HG03139 (cell line): Measurements from ENCODE around the gene RIMBP3B.
"Not testable (repeated sequence)": the region's sequence is repeated elsewhere in the genome, so short reads cannot be mapped to it uniquely, and the experiment has no call there.

Experiments used
- ATAC-seq: cut with Tn5 transposase; IDR thresholded peaks from one replicate; pipeline ENCODE4 v1.9.1; 2021; ENCODE audit not compliant: unreplicated experiment

Gene RIMBP3B

GRCh38 chr22:21417853-21418252, 34.3 kb downstream of the RIMBP3B start:
- peak; percentile 11 for ATAC-seq

- ATAC-seq: not testable (repeated sequence)
These were observed 35.6 kb downstream of the RIMBP3B start for GRCh38 chr22:21418974-21419638.

DNA sequence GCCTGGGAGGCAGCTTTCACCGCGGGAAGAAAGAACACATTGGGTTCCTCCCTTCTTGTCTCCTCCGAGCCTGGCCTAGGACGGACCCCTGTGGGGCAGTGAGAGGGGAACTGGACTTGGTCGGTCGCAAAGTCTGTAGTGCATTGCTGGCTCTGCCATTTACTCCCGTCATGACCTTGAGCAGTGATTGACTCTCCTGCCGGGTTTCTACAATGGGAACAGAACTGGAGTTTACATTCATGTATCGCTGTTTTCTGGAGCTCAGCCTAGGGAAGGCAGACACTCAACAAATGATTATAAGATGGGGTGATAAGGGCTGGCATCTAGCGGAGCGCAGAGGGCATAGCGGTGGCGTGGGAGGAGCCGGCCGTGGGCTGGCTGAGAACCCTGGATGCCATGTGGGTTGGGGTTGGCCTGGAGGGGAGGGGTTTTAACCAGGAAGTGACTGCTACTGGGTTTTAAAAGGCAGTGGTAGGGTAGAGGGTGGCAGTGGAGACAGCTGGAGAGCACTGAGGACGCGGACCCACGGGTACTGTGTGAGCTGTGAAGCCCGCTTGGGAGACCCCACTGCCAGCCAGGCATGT, 36.7 kb downstream of the RIMBP3B start:
- ATAC-seq: not testable (repeated sequence)

DNA sequence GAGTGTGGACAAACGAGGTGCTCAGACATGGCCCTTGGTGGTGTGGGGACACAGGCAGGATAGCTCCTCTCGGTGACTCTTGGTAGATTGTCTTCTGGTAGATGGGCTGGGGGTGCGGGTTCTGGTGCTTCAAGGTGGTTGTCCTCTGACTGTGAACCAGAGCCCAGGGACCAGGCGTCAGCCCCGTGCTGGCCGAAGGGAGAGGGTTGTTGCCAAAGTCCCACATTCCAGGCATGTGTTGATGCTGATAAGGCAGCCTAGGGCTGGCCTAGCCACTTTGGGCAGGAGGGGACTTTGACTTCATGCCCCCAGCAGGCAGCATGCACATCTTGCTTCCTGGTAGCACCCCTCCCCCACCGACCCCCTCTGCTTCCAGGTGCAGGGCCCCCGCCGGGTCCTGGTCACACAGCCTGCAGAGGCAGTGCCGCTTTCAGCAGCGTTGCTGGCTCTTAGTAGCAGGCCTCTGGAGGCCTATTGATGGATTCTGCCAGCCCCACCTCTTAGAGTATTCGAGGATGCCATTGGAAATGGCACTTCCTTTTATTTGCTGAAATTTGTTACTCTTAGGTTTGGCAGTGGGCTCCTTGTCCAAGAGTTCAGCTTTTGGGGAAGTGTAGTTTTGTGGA, 40.6 kb downstream of the RIMBP3B start:
- ATAC-seq: not testable (repeated sequence)

DNA sequence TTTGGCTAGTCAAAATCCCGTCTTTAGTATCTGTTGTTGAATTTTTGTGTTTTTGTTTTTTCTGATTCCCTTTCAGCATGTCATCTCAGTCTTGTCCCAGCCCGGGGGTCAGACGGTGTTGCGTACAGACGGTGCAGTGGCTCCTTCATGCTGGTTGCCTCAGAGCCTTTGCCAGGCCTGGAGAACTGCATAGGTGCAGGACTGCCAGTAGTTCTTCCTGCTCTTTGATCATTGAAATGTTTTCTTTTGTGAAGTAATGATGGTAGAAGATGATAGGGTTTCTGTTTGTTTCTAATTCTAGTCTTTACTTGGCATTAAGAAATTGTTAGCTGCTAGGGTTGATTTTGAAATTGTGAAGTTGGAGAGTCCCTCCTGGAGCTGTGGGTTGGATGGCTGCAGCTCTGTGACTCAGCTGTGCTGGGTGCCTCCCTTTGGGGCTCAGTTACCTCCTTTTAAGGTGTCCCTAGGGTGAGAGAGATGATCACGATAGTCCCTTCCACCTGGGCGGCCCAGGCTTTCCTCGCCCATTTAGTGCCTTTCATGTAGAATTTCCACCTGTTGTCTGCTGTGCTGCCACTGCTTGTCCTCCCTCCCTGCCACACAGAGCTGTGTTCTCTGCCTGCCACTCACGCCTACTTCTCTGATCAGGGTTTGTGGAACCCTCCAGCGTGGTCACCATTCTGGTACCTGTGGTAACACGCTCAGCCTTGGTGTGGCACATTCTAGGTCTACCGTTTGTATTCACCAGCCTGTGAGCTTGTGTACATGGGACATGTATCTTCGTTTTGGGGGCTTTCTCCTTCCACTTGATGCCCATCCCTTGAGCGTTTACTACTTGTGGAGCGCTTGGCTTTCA, 51.1 kb downstream of the RIMBP3B start:
- ATAC-seq: not testable (repeated sequence)

GRCh38 chr22:21435998-21436810, 52.7 kb downstream of the RIMBP3B start:
- not testable (repeated sequence) for ATAC-seq

- not testable (repeated sequence) for ATAC-seq
These were observed 54.5 kb downstream of the RIMBP3B start for GRCh38 chr22:21438013-21438412.
